ENCODE data around the gene ANKRD33B. TPM values are rescaled to one million over a fixed set of nuclear protein-coding genes. Genes with fewer than 3 reads are reported as not detected.

ANKRD33B gene
- total and polyA plus RNA-seq, 2 experiments from 2014 or later = 1.5 to 2.0 TPM

DNA sequence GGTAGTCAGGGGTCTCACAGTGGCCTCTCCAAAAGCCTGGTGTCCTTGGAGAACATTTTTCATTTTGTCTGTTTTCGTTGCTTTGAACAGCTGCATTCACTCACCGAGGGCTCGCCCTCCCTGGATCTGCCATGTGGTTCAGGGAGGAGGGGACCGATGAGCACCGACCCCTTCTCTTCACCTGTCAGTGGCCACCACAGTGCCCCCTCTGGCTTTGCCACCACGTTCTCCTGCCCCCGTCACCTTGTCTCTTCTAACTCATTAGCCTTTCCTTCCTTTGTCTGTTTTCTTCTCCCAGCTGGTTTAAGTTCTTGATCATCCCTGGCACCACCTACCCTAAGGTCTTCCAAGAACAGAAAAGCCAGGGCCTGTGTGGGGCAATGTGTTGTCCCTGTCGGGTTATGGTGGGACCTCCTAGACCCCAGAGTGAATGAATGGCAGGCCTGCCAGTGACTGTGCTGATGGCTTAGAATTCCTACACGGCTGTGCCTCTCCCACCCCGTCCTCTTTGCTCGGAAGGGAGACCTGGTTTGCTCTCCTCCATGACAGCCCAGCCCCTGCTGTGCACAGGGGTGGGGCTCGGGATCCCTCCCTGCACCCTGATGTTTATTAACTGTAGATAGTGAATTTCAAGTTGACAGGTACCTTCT lies 90.0 kb downstream of the ANKRD33B start:
- no peak for DNase-seq (ENCODE audit: low spot score)
- no peak for TF ChIP-seq EZH2 (IDR thresholded peaks at IDR 0.05; ENCODE audit: borderline replicate concordance)
- no peak for TF ChIP-seq EZH2phosphoT487 (IDR thresholded peaks at IDR 0.05; ENCODE audit: low read depth, severe bottlenecking, unreplicated experiment)
- TF ChIP-seq, protein P1, sequence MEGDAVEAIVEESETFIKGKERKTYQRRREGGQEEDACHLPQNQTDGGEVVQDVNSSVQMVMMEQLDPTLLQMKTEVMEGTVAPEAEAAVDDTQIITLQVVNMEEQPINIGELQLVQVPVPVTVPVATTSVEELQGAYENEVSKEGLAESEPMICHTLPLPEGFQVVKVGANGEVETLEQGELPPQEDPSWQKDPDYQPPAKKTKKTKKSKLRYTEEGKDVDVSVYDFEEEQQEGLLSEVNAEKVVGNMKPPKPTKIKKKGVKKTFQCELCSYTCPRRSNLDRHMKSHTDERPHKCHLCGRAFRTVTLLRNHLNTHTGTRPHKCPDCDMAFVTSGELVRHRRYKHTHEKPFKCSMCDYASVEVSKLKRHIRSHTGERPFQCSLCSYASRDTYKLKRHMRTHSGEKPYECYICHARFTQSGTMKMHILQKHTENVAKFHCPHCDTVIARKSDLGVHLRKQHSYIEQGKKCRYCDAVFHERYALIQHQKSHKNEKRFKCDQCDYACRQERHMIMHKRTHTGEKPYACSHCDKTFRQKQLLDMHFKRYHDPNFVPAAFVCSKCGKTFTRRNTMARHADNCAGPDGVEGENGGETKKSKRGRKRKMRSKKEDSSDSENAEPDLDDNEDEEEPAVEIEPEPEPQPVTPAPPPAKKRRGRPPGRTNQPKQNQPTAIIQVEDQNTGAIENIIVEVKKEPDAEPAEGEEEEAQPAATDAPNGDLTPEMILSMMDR (IDR thresholded peaks at IDR 0.05; ENCODE audit: poor library complexity) = no peak
- no peaks in the 10 kb centered on the region for H3K9me2 ChIP-seq (replicated peaks; ENCODE audit: insufficient read depth)
- no peaks in the 10 kb centered on the region for H3K9me3 ChIP-seq (ENCODE audit: low read depth)
- H3K27ac ChIP-seq = no peak overlapping the region
- H2AFZ ChIP-seq = no peak overlapping the region
- H3K79me2 ChIP-seq = no peaks in the 10 kb centered on the region
- WGBS (ENCODE audit: low lambda C conversion rate, missing lambda C conversion rate) = 84% methylated on average over 12 of the region's 12 CpGs
- no peaks in the 10 kb centered on the region for H3K36me3 ChIP-seq (replicated peaks; ENCODE audit: insufficient read depth, low read depth)
- H3K4me1 ChIP-seq (ENCODE audit: insufficient read depth) = no peaks in the 10 kb centered on the region
- H4K20me1 ChIP-seq (ENCODE audit: insufficient read depth, poor library complexity, severe bottlenecking) = no peaks in the 10 kb centered on the region
- no peak overlapping the region for H3K4me2 ChIP-seq
- no peaks in the 10 kb centered on the region for H3K27me3 ChIP-seq
- no peak overlapping the region for H3K4me3 ChIP-seq

DNA sequence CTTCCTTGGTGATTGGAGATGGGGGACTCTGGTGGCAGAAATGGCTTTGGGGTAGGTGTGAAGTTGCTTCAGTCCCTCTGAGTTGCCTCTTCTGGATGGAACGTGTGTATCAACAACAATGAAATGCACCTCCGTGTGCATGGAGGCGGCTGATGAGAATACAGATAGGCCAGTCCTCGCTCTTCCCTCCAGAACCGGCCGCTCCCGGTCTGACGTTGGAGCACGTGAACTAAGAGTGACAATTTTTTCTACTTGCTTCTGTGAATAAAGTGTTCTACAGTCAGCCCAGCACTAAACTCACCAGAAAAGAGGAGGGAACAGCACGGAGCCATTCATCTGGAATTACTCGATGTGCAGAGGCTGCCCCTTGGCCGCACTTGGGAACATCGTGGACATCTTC lies 90.7 kb downstream of the ANKRD33B start:
- Histone ChIP-seq H2AFZ (no peak overlapping the region), H3K4me3 (no peak overlapping the region), H3K36me3 (replicated peaks; ENCODE audit: insufficient read depth, low read depth) (no peaks in the 10 kb centered on the region), H4K20me1 (ENCODE audit: insufficient read depth, poor library complexity, severe bottlenecking) (no peaks in the 10 kb centered on the region), H3K4me2 (no peak overlapping the region), H3K27ac (no peak overlapping the region), H3K9me3 (ENCODE audit: low read depth) (no peaks in the 10 kb centered on the region), H3K79me2 (no peaks in the 10 kb centered on the region), H3K27me3 (no peaks in the 10 kb centered on the region), H3K9me2 (replicated peaks; ENCODE audit: insufficient read depth) (no peaks in the 10 kb centered on the region), H3K4me1 (ENCODE audit: insufficient read depth) (no peaks in the 10 kb centered on the region)
- no peak for TF ChIP-seq EZH2phosphoT487 (IDR thresholded peaks at IDR 0.05; ENCODE audit: low read depth, severe bottlenecking, unreplicated experiment)
- no peak for TF ChIP-seq EZH2 (IDR thresholded peaks at IDR 0.05; ENCODE audit: borderline replicate concordance)
- TF ChIP-seq, protein P1 (IDR thresholded peaks at IDR 0.05; ENCODE audit: poor library complexity) = no peak
- 92% methylated on average over 13 of the region's 13 CpGs for WGBS (ENCODE audit: low lambda C conversion rate, missing lambda C conversion rate)
- DNase-seq (ENCODE audit: low spot score) = no peak

DNA sequence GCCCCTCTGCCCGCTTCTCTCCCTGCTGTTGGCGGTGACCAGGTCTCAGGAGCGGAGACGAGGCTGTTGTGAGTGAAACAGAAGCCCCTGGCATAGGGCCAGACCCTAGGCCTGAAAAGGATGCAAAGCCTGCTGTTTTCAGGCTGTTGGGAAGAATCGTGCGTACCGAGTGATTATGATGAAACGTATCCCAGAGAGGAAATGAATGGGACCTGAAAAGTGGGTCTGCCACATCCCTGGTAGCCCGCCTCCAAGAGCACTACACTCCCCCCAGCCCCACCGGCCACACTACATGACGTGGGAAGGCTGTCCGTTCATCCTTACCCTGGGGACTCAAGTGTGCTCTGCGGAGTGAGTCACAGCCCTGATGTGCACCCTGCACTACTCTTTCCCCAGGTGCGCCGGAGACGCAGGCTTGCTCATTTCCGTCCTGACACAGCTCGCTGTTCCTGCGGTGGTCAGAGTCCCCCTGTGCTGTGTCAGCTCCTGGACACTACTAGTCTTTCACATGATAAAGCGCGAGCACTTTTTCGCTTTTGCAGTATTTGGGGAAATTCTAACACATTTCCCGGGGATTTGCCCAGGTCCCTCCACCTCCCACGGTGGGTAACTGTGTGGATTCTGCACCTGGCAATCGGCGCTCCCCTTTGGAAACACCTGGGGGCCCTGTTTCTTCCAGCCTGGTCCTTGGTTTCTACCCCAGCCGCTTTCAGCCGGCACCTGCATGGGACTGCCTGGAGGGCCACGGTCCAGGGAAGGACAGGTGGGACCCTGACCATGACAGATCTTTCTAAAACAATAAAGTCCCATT lies 91.5 kb downstream of the ANKRD33B start:
- no peaks in the 10 kb centered on the region for H4K20me1 ChIP-seq (ENCODE audit: insufficient read depth, poor library complexity, severe bottlenecking)
- no peak overlapping the region for H3K4me3 ChIP-seq
- H3K4me1 ChIP-seq (ENCODE audit: insufficient read depth) = no peaks in the 10 kb centered on the region
- TF ChIP-seq EZH2 (IDR thresholded peaks at IDR 0.05; ENCODE audit: borderline replicate concordance) (no peak), EZH2phosphoT487 (IDR thresholded peaks at IDR 0.05; ENCODE audit: low read depth, severe bottlenecking, unreplicated experiment) (no peak)
- TF ChIP-seq, protein P1 (IDR thresholded peaks at IDR 0.05; ENCODE audit: poor library complexity) = no peak
- no peak overlapping the region for H3K4me2 ChIP-seq
- no peaks in the 10 kb centered on the region for H3K36me3 ChIP-seq (replicated peaks; ENCODE audit: insufficient read depth, low read depth)
- no peaks in the 10 kb centered on the region for H3K27me3 ChIP-seq
- WGBS (ENCODE audit: low lambda C conversion rate, missing lambda C conversion rate) = 89% methylated on average over 28 of the region's 29 CpGs
- H3K27ac ChIP-seq = no peak overlapping the region
- H2AFZ ChIP-seq = no peak overlapping the region
- no peaks in the 10 kb centered on the region for H3K9me2 ChIP-seq (replicated peaks; ENCODE audit: insufficient read depth)
- no peaks in the 10 kb centered on the region for H3K9me3 ChIP-seq (ENCODE audit: low read depth)
- DNase-seq (ENCODE audit: low spot score) = no peak
- H3K79me2 ChIP-seq = no peaks in the 10 kb centered on the region
